Measurements from ENCODE around the gene TMEM140. TPM values are rescaled to one million over a fixed set of nuclear protein-coding genes. Genes with fewer than 3 reads are reported as not detected.

The TMEM140 gene
- total RNA-seq, 4 donors from 2014 or later, result 116 to 179 (median 145) TPM

GRCh38 chr7:135178364-135178763, 30.5 kb downstream of the TMEM140 start:
- no peak overlapping the region for H3K4me3 ChIP-seq
- no peaks in the 10 kb centered on the region for H3K27me3 ChIP-seq
- in situ Hi-C loops (cut with MboI; ENCODE audit: low sequenced_read_pairs in 4 of 4), result loop anchor here in 2 of 4 donors (25.0 kb wide), 2 partner anchors 191 to 516 kb away; partner anchors contain the start of gene AGBL3 (in 1 of the 2)
- no peaks in the 10 kb centered on the region for H3K4me1 ChIP-seq
- peaks cover 0 to 70% of the 10 kb centered on the region in 2 donors for H3K36me3 ChIP-seq
- TF ChIP-seq POLR2A (IDR thresholded peaks at IDR 0.05) (no peak), CTCF (IDR thresholded peaks at IDR 0.05 in 4 of 5, conservative IDR thresholded peaks at IDR 0.05 in 1 of 5) (no peak)
- no peak for ATAC-seq
- H3K27ac ChIP-seq, result no peak overlapping the region
- intact Hi-C loops (cut with DNase I; ENCODE audit: low total_unique reads), result no loop called here
- H3K9me3 ChIP-seq, result peaks cover 0 to 7% (median 0%) of the 10 kb centered on the region in 3 donors
- no peak for DNase-seq

GRCh38 chr7:135179321-135179925, 31.6 kb downstream of the TMEM140 start:
- TF ChIP-seq POLR2A (IDR thresholded peaks at IDR 0.05), result no peak
- no peak for TF ChIP-seq CTCF (IDR thresholded peaks at IDR 0.05 in 4 of 5, conservative IDR thresholded peaks at IDR 0.05 in 1 of 5)
- ATAC-seq (no peak), DNase-seq (no peak)
- Histone ChIP-seq H3K27ac (no peak overlapping the region), H3K4me1 (no peaks in the 10 kb centered on the region), H3K9me3 (peaks cover 0 to 7% (median 0%) of the 10 kb centered on the region in 3 donors), H3K36me3 (peaks cover 0 to 79% of the 10 kb centered on the region in 2 donors), H3K27me3 (no peaks in the 10 kb centered on the region), H3K4me3 (no peak overlapping the region)
- in situ Hi-C loops (cut with MboI; ENCODE audit: low sequenced_read_pairs in 4 of 4) (loop anchor here in 2 of 4 donors (25.0 kb wide), 2 partner anchors 192 to 517 kb away; partner anchors contain the start of gene AGBL3 (in 1 of the 2)), intact Hi-C loops (cut with DNase I; ENCODE audit: low total_unique reads) (no loop called here)

- in situ Hi-C loops (cut with MboI; ENCODE audit: low sequenced_read_pairs in 4 of 4), result loop anchor here in 2 of 4 donors (25.0 kb wide), 2 partner anchors 193 to 518 kb away; partner anchors contain the start of gene AGBL3 (in 1 of the 2)
- H3K27ac ChIP-seq, result no peak overlapping the region
These were observed 32.2 kb downstream of the TMEM140 start for GRCh38 chr7:135180122-135180521.

GRCh38 chr7:135181261-135181928, 33.5 kb downstream of the TMEM140 start:
- H3K36me3 ChIP-seq, result peaks cover 0 to 85% of the 10 kb centered on the region in 2 donors
- H3K27ac ChIP-seq, result no peak overlapping the region
- H3K9me3 ChIP-seq, result peaks cover 0 to 7% (median 0%) of the 10 kb centered on the region in 3 donors
- intact Hi-C loops (cut with DNase I; ENCODE audit: low total_unique reads) (no loop called here), in situ Hi-C loops (cut with MboI; ENCODE audit: low sequenced_read_pairs in 4 of 4) (loop anchor here in 2 of 4 donors (25.0 kb wide), 2 partner anchors 194 to 519 kb away; partner anchors contain the start of gene AGBL3 (in 1 of the 2))
- TF ChIP-seq CTCF (IDR thresholded peaks at IDR 0.05 in 4 of 5, conservative IDR thresholded peaks at IDR 0.05 in 1 of 5), result no peak
- no peak for TF ChIP-seq POLR2A (IDR thresholded peaks at IDR 0.05)
- DNase-seq, result no peak
- no peak for ATAC-seq
- H3K27me3 ChIP-seq, result no peaks in the 10 kb centered on the region
- H3K4me3 ChIP-seq, result no peak overlapping the region
- H3K4me1 ChIP-seq, result no peaks in the 10 kb centered on the region

More at GRCh38 chr7:135180122-135180521, 32.2 kb downstream of the TMEM140 start:
- H3K36me3 ChIP-seq, result peaks cover 0 to 84% of the 10 kb centered on the region in 2 donors
- intact Hi-C loops (cut with DNase I; ENCODE audit: low total_unique reads), result no loop called here
- no peak overlapping the region for H3K4me3 ChIP-seq
- DNase-seq, result no peak
- TF ChIP-seq POLR2A (IDR thresholded peaks at IDR 0.05) (no peak), CTCF (IDR thresholded peaks at IDR 0.05 in 4 of 5, conservative IDR thresholded peaks at IDR 0.05 in 1 of 5) (no peak)
- H3K4me1 ChIP-seq, result no peaks in the 10 kb centered on the region
- ATAC-seq, result no peak
- no peaks in the 10 kb centered on the region for H3K27me3 ChIP-seq
- H3K9me3 ChIP-seq, result peaks cover 0 to 7% (median 0%) of the 10 kb centered on the region in 3 donors

Data from gastrocnemius medialis (tissue), 4 donors.